CD4-positive, alpha-beta T cell treated with Interleukin-17A for 4 hours (primary cell): ENCODE data around the gene RAD23B.

Experiments used
- DNase-seq: peaks from one replicate; pipeline ENCODE4 v3.0.0-alpha.2; 2020; ENCODE audit warnings: mixed read lengths

Gene RAD23B

GRCh38 chr9:107269254-107269653 is 13.8 kb upstream of the RAD23B start:
- no peak for DNase-seq

GRCh38 chr9:107269681-107270080 is 13.4 kb upstream of the RAD23B start:
- DNase-seq = no peak

DNA sequence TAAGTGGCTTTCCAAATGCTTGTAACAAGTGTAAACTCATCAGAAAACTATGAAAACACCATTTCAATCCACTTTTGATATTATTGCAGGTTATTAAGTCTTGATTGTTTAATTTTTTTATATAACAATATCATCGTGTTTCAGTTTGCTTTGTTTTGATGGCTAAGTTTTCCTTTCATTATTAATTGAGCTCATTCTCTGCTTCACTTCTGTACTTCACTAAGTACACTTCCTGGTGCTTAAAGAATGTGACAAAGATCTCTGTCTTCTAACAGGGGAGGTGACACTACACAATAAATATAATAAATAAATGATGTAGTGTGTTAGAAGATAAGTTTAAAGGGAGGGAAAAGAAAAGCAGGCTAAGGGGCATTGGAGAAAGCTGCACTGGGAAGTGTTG is 13.0 kb upstream of the RAD23B start:
- no peak for DNase-seq

GRCh38 chr9:107270580-107270979 is 12.5 kb upstream of the RAD23B start:
- DNase-seq = no peak

GRCh38 chr9:107273634-107274033 is 9.4 kb upstream of the RAD23B start:
- DNase-seq = no peak

- no peak for DNase-seq
Observed at GRCh38 chr9:107274096-107274495, 9.0 kb upstream of the RAD23B start.

GRCh38 chr9:107274953-107275422 is 8.1 kb upstream of the RAD23B start:
- DNase-seq = no peak

DNA sequence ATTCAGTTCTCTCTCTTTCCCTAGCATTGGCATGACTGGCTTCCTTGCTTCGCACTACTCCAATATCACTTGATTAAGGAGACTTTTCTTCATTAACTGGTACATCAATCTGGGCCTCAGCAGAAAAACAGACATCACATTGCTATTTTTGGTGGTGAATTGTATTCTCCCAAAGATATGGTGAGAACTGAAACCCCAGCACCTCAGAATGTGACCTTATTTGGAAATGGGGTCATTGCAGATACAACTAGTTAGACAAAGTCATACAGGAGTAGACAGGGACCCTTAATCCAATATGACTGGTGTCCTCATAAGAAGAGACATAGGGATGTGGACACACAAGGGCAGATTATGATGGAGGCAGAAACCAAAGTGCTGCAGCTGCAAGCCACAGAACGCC is 7.5 kb upstream of the RAD23B start:
- no peak for DNase-seq

GRCh38 chr9:107276966-107277710 is 5.9 kb upstream of the RAD23B start:
- DNase-seq = no peak

DNA sequence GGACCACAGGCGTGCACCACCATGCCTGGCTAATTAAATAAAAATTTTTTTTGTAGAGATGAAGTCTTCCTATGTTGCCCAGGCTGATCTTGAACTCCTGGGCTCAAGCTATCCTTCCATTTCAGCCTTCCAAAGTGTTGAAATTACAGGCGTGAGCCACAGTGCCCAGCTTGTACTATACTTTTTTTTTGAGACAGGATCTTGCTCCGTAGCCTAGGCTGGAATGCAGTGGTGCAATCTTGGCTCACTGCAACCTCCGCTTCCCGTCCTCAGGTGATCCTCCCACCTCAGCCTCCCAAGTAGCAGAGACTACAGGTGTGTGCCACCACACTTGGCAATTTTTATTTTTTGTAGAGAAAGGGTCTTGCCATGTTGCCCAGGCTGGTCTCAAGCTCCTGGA is 5.3 kb upstream of the RAD23B start:
- no peak for DNase-seq

DNA sequence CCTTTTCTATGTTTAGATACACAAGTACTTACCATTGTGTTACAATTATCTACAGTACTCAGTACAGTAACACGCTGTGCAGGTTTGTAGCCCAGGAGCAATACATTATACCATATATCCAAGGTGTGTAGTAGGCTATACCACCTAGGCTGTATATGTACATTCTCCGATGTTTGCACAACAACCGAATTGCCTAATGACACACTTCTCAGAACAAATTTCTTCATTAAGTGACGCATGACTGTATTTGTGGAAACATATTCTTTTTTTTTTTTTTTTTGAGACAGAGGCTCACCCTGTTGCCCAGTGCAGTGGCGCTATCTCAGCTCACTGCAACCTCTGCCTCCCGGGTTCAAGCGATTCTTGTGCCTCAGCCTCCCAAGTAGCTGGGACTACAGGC is 4.0 kb upstream of the RAD23B start:
- no peak for DNase-seq

- DNase-seq = no peak
Observed at GRCh38 chr9:107280543-107280942, 2.5 kb upstream of the RAD23B start.

- DNase-seq = no peak
Observed at GRCh38 chr9:107281184-107281583, 1.9 kb upstream of the RAD23B start.

DNA sequence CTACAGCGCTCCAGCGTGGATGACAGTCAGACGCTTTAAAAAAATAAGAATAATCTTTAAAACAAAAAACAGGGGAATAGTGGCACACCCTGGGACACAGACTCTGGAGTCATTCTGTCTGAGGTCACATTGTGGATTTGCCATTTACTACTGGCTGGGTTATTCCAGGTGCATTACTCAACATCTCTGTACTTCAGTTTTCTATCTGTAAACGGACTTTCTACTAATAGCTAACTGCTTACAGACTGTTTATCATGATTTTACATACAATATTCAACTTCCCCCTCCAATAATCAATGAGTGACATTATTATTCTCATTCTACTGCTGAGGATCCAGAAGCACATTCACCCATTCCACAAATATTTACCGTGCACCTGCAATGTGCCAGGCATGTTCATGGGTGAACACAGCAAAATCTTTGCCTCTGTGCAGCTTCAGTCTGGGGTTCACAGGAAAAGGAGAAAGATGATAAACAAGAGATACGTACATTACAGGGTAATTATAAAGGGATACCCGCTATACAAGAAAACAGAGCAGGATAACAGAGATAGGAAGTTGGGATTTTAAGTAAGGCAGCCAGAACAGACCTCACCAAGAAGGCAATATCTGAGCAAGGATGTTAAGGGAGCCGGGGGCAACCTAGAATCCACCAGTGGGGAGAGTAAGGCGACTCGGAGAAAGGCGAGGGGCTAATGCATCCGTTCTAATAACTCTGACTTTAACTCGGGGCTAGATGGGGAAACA is 984 bp upstream of the RAD23B start:
- no peak for DNase-seq

DNA sequence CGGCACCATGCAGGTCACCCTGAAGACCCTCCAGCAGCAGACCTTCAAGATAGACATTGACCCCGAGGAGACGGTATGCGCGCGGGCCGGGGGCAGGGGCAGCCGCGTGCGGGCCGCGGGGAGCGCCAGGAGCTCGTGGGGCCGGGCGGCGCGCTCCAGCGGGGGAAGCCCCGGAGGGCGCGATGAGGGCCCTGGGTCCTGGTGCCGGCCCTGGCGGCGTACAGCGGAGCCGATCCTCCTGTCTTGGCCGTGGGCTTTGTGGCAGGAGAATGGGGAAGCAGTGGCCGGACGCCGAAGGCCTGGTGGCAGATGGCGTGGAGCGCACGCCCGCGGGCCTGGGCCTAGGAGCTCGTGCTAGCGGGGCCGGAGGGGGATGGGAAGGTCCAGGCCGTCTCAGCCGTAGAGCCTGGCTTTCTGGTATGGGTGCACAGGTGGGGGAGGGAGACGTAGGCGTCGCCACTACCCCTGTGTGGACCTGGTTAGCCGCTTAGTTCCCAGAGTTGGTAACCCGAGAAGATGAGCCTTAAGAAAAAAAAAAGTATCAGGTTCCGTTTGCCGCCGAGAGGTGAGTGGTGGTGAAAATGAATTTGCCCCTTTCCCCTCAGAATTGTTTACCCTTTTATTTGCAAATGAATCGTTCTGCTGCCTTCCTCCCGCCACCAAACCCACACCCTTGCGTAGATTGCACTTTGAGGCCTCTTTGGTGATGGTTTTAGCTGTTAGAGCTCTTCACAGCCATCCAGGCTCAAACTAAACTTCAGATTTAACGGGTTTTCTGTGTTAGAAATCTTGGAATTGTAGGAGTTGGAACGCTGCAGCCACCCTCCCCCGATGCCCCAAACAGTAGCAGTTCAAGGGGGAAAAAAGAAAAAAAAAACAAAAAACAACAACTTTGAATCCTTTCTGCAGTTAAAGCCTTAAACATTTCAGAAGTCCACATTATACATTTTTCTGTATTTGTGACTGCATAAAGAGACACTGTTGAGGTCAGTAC is 841 bp downstream of the RAD23B start:
- DNase-seq = peak; percentile 57

DNA sequence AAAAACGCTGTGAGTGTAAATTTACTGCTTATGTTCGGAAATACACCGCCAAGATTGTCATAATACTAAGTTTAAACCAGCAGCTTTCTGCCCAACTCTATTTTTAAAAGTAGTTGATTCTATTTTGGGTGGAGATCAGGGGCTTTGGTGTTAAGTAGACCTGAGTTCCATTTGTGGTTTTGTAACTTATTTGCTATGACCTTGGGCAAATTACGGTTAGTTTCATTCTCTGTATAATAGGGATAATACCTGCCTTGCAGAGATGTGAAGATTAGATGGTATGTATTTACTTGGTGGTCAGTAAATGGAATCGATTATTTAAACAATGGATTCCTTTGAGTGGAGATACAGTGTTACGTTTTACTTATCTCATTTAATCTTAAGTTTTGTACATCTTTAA is 1.6 kb downstream of the RAD23B start:
- no peak for DNase-seq

DNA sequence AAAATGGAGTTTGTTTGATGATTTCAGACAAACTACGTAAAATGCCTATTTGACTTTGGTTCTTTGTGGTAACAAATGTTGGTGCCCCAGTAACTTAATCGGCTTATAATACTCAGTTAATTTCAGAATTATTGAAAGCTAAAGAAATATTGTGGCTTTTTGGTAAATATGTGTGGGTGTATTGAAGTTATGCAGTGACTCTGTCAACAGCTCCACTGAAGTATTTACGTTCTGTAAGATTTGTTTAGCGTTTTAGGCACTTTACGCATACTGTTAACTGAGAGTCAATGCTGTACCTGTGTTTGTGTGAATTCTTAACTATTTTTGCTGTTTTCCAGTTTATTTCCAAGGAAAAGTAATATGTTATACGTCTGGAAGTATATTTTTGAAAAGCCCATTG is 2.2 kb downstream of the RAD23B start:
- no peak for DNase-seq

DNA sequence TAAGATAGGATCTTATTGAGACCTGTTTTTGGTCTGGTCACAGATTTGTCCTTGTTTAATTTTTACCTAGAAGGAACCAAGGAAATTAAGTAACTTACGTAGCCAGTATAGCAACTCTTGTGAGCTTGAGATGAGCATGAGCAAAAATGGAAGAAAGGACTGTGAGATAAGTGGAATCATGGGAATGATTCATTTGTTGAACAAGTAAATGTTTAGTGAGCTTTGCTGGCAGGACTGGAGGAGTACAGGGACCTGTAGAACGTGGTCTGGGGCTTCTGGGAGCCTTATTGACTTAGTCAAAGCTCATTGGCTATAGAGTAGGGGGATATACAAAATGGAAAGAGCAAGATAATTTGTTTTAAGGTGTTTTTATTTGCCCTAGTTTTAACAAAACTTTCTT is 3.0 kb downstream of the RAD23B start:
- DNase-seq = no peak

GRCh38 chr9:107288701-107289100 is 5.6 kb downstream of the RAD23B start:
- no peak for DNase-seq

- DNase-seq = no peak
Observed at GRCh38 chr9:107290619-107291018, 7.5 kb downstream of the RAD23B start.

- DNase-seq = no peak
Observed at GRCh38 chr9:107292821-107293542, 9.9 kb downstream of the RAD23B start.

DNA sequence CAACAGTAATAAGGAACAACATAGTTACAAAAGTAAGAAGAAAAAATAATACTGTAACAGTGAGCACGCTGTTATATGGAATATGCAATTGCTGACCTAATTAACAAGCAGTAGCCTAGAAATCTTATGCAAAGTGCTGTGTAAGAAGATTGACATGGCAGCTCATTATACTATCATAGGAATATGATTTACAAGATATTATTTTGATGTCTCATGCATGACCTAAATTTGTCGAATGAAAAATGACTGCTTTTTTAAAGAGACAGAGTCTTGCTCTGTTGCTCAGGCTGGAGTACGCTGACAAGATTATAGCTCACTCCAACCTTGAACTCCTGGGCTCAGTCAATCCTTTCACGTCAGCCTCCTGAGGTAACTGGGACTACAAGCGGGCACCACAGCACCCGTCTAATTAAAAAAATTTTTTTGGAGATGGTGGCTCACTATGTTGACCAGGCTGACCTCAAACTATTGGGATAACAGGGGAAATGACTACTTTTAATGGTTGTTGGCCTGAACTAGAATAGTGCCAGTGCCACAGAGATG is 10.5 kb downstream of the RAD23B start:
- DNase-seq = no peak
